Measurements from ENCODE around the gene TEK. TPM values are rescaled to one million over a fixed set of nuclear protein-coding genes. Genes with fewer than 3 reads are reported as not detected.

The TEK gene
- polyA plus RNA-seq, 1 donor (not counting 4 experiments of a cell fraction or from before 2014, with no cell fraction given): 0.03 TPM

- Histone ChIP-seq H3K4me3 (ENCODE audit: control insufficient read depth in 2 of 3, extremely low read depth in 1 of 3, insufficient read depth in 2 of 3, low read depth in 1 of 3, low read length in 3 of 3) (no peak overlapping the region), H3K27me3 (ENCODE audit: control insufficient read depth, extremely low read depth, insufficient read depth, low read length) (no peaks in the 10 kb centered on the region), H3K9ac (ENCODE audit: control insufficient read depth, extremely low read depth, insufficient read depth, low read length) (no peak overlapping the region), H3K27ac (ENCODE audit: control insufficient read depth, insufficient read depth, low read length) (no peak overlapping the region), H3K4me2 (ENCODE audit: control insufficient read depth, extremely low read depth, insufficient read depth, low read depth, low read length) (no peak overlapping the region), H3K36me3 (ENCODE audit: control insufficient read depth in 2 of 2, extremely low read depth in 1 of 2, insufficient read depth in 2 of 2, low read length in 2 of 2) (no peaks in the 10 kb centered on the region), H3K9me3 (ENCODE audit: control insufficient read depth, low read depth, low read length) (no peaks in the 10 kb centered on the region), H4K20me1 (ENCODE audit: control insufficient read depth, extremely low read depth, insufficient read depth, low read length) (no peaks in the 10 kb centered on the region), H2AFZ (ENCODE audit: control insufficient read depth, low read length) (no peak overlapping the region), H3K4me1 (ENCODE audit: control insufficient read depth, extremely low read depth, insufficient read depth, low read length) (peaks cover 33% of the 10 kb centered on the region), H3K9me1 (ENCODE audit: control insufficient read depth, extremely low read depth, insufficient read depth, low read length) (no peaks in the 10 kb centered on the region), H3K79me2 (ENCODE audit: control insufficient read depth, insufficient read depth, low read length) (no peaks in the 10 kb centered on the region)
- FAIRE-seq: no peak
- TF ChIP-seq EZH2 (IDR thresholded peaks at IDR 0.05; ENCODE audit: low read length) (no peak), CTCF (optimal IDR thresholded peaks at IDR 0.05 in 1 of 3, IDR thresholded peaks at IDR 0.05 in 1 of 3, conservative IDR thresholded peaks at IDR 0.05 in 1 of 3; ENCODE audit: extremely low read depth in 1 of 3, insufficient read depth in 2 of 3, low read length in 3 of 3) (no peak)
- DNase-seq (ENCODE audit: low read depth, low spot score): no peak
- dilution Hi-C loops (cut with MboI; ENCODE audit: extremely low pct_ligation_motif_present, low sequenced_read_pairs): no loop called here
Measured at GRCh38 chr9:27192291-27192960, 83.4 kb downstream of the TEK start.

- Histone ChIP-seq H3K9me3 (ENCODE audit: control insufficient read depth, low read depth, low read length) (no peaks in the 10 kb centered on the region), H2AFZ (ENCODE audit: control insufficient read depth, low read length) (no peak overlapping the region), H4K20me1 (ENCODE audit: control insufficient read depth, extremely low read depth, insufficient read depth, low read length) (no peaks in the 10 kb centered on the region), H3K9me1 (ENCODE audit: control insufficient read depth, extremely low read depth, insufficient read depth, low read length) (no peaks in the 10 kb centered on the region), H3K27ac (ENCODE audit: control insufficient read depth, insufficient read depth, low read length) (peak overlapping the region; percentile 54), H3K36me3 (ENCODE audit: control insufficient read depth in 2 of 2, extremely low read depth in 1 of 2, insufficient read depth in 2 of 2, low read length in 2 of 2) (no peaks in the 10 kb centered on the region), H3K4me3 (ENCODE audit: control insufficient read depth in 2 of 3, extremely low read depth in 1 of 3, insufficient read depth in 2 of 3, low read depth in 1 of 3, low read length in 3 of 3) (no peak overlapping the region), H3K4me2 (ENCODE audit: control insufficient read depth, extremely low read depth, insufficient read depth, low read depth, low read length) (peak overlapping the region; percentile 31), H3K27me3 (ENCODE audit: control insufficient read depth, extremely low read depth, insufficient read depth, low read length) (no peaks in the 10 kb centered on the region), H3K79me2 (ENCODE audit: control insufficient read depth, insufficient read depth, low read length) (no peaks in the 10 kb centered on the region), H3K4me1 (ENCODE audit: control insufficient read depth, extremely low read depth, insufficient read depth, low read length) (peaks cover 33% of the 10 kb centered on the region), H3K9ac (ENCODE audit: control insufficient read depth, extremely low read depth, insufficient read depth, low read length) (no peak overlapping the region)
- DNase-seq (ENCODE audit: low read depth, low spot score) (no peak), FAIRE-seq (no peak)
- TF ChIP-seq CTCF (optimal IDR thresholded peaks at IDR 0.05 in 1 of 3, IDR thresholded peaks at IDR 0.05 in 1 of 3, conservative IDR thresholded peaks at IDR 0.05 in 1 of 3; ENCODE audit: extremely low read depth in 1 of 3, insufficient read depth in 2 of 3, low read length in 3 of 3) (no peak), EZH2 (IDR thresholded peaks at IDR 0.05; ENCODE audit: low read length) (no peak)
- dilution Hi-C loops (cut with MboI; ENCODE audit: extremely low pct_ligation_motif_present, low sequenced_read_pairs): no loop called here
Measured at GRCh38 chr9:27193886-27194285, 84.9 kb downstream of the TEK start.
